Neural progenitor cell (in vitro differentiated cells): ENCODE data around the gene FOLR3. TPM values are rescaled to one million over a fixed set of nuclear protein-coding genes. Genes with fewer than 3 reads are reported as not detected.
"Not testable (repeated sequence)": the region's sequence is repeated elsewhere in the genome, so short reads cannot be mapped to it uniquely, and the experiment has no call there.

Source experiments
- DNase-seq: peaks from one replicate; pipeline ENCODE4 v3.0.0-alpha.2; 2016; ENCODE audit warnings: low spot score
- H2AFZ ChIP-seq: fragments of 200-600 bp; sonication (generic); replicated peaks from 2 replicates; pipeline ENCODE4 v1.6.1; 2016; ENCODE audit warnings: antibody characterized with exemption
- H3F3A ChIP-seq: fragments of 200-600 bp; sonication (generic); 2 replicates; pipeline ENCODE4 v1.6.1; 2016; ENCODE audit warnings: antibody characterized with exemption, low read depth
- H3K27ac ChIP-seq: fragments of 200-600 bp; sonication (generic); 2 replicates; pipeline ENCODE4 v1.5.1; 2016; ENCODE audit warnings: mild to moderate bottlenecking
- H3K27me3 ChIP-seq: fragments of 200-600 bp; sonication (generic); 2 replicates; pipeline ENCODE4 v1.6.1; 2016; ENCODE audit warnings: mild to moderate bottlenecking, moderate library complexity
- H3K36me3 ChIP-seq: fragments of 200-600 bp; sonication (generic); 2 replicates; pipeline ENCODE4 v1.5.1; 2016
- H3K4me1 ChIP-seq: fragments of 200-600 bp; sonication (generic); 2 replicates; pipeline ENCODE4 v1.6.1; 2016; ENCODE audit warnings: mixed run types
- H3K4me2 ChIP-seq: fragments of 200-600 bp; sonication (generic); 2 replicates; pipeline ENCODE4 v1.6.1; 2016
- H3K4me3 ChIP-seq: fragments of 200-600 bp; sonication (generic); 2 replicates; pipeline ENCODE4 v1.5.1; 2016
- H3K79me2 ChIP-seq: fragments of 200-600 bp; sonication (generic); 2 replicates; pipeline ENCODE4 v1.6.1; 2016; ENCODE audit warnings: low read depth
- H3K9ac ChIP-seq: fragments of 200-600 bp; sonication (generic); 2 replicates; pipeline ENCODE4 v1.6.1; 2016
- H3K9me3 ChIP-seq: fragments of 200-600 bp; sonication (generic); 2 replicates; pipeline ENCODE4 v1.5.1; 2016; ENCODE audit warnings: low read depth
- H4K20me1 ChIP-seq: fragments of 200-600 bp; sonication (generic); 2 replicates; pipeline ENCODE4 v1.6.1; 2016; ENCODE audit warnings: low read depth
- H3K27ac Mint-ChIP-seq: 3 replicates; pipeline ENCODE4 v1.8.0; 2021; ENCODE audit warnings: mixed read lengths
- H3K27me3 Mint-ChIP-seq: 2 replicates; pipeline ENCODE4 v1.8.0; 2022; ENCODE audit warnings: low read depth, mild to moderate bottlenecking, inconsistent platforms, moderate library complexity, mixed read lengths; ENCODE audit not compliant: insufficient read depth
- H3K36me3 Mint-ChIP-seq: 3 replicates; pipeline ENCODE4 v1.8.0; 2021; ENCODE audit warnings: mixed read lengths
- H3K4me1 Mint-ChIP-seq: 3 replicates; pipeline ENCODE4 v1.8.0; 2021; ENCODE audit warnings: mixed read lengths
- H3K4me3 Mint-ChIP-seq: 3 replicates; pipeline ENCODE4 v1.8.0; 2021; ENCODE audit warnings: mild to moderate bottlenecking, moderate library complexity, mixed read lengths
- H3K9me3 Mint-ChIP-seq: 3 replicates; pipeline ENCODE4 v1.8.0; 2020; ENCODE audit warnings: mixed read lengths
- EZH2 ChIP-seq: fragments of 200-600 bp; sonication (generic); IDR thresholded peaks from 2 replicates; pipeline ENCODE4 v1.6.1; 2017; ENCODE audit warnings: antibody characterized with exemption, mild to moderate bottlenecking, moderate library complexity
- EZH2phosphoT487 ChIP-seq: fragments of 200-600 bp; sonication (generic); IDR thresholded peaks from 2 replicates; pipeline ENCODE4 v1.6.1; 2017; ENCODE audit warnings: antibody characterized with exemption
- total RNA-seq: library from RNA; depleted of rRNA; stranded (reverse); fragments of >200 nt; gene quantifications from 2 replicates; pipeline ENCODE4 v1.2.3, GENCODE V29; 2015; ENCODE audit warnings: low replicate concordance
- TF ChIP-seq, protein P1 (sequence below): fragments of 200-600 bp; sonication (generic); IDR thresholded peaks from 2 replicates; pipeline ENCODE4 v1.5.1; 2017; ENCODE audit warnings: antibody characterized with exemption, mild to moderate bottlenecking

FOLR3 gene
- total RNA-seq, 1 donor from 2014 or later: not detected

DNA sequence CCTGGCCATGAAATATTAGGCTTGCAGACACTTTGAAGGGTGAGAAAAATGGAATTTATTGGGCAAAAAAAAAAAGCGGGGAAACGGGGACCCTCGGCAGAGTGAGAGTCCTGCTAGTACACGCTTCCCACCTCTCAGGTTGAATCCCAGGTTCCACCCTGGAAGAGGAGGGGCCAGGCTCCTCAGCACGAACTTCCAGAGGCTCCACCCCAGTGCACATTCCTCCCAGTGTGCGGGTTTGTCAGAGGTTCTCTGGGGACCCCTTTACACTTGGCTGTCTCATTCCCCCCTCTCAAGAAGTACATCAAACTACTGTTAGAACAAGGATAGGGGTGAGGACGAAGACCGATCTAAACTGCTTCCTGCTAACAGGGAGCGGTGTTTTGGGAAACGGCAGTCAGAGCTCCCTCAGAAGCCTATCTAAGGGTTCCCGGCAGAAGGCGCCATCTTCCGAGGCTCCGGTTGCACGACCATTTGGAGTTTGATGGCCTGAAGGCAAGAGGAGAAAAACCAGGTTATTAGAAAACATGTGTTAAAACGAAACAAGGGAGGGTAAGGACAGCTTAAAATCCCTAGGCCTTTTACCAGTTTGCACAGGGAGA, 27.5 kb downstream of the FOLR3 start:
- Histone ChIP-seq H2AFZ (no peak overlapping the region), H3K36me3 (no peaks in the 10 kb centered on the region), H3K4me3 (no peak overlapping the region), H3K79me2 (no peaks in the 10 kb centered on the region), H4K20me1 (no peaks in the 10 kb centered on the region), H3K27ac (no peak overlapping the region), H3K27me3 (no peaks in the 10 kb centered on the region), H3K4me1 (no peaks in the 10 kb centered on the region), H3K9ac (no peak overlapping the region), H3K9me3 (no peaks in the 10 kb centered on the region), H3K4me2 (no peak overlapping the region), H3F3A (no peaks in the 10 kb centered on the region)
- Mint-ChIP-seq H3K27me3 (peaks cover 3% of the 10 kb centered on the region), H3K4me1 (no peaks in the 10 kb centered on the region), H3K27ac (no peak overlapping the region), H3K9me3 (peaks cover 2% of the 10 kb centered on the region), H3K4me3 (no peak overlapping the region), H3K36me3 (no peaks in the 10 kb centered on the region)
- TF ChIP-seq EZH2: no peak
- TF ChIP-seq, protein P1, sequence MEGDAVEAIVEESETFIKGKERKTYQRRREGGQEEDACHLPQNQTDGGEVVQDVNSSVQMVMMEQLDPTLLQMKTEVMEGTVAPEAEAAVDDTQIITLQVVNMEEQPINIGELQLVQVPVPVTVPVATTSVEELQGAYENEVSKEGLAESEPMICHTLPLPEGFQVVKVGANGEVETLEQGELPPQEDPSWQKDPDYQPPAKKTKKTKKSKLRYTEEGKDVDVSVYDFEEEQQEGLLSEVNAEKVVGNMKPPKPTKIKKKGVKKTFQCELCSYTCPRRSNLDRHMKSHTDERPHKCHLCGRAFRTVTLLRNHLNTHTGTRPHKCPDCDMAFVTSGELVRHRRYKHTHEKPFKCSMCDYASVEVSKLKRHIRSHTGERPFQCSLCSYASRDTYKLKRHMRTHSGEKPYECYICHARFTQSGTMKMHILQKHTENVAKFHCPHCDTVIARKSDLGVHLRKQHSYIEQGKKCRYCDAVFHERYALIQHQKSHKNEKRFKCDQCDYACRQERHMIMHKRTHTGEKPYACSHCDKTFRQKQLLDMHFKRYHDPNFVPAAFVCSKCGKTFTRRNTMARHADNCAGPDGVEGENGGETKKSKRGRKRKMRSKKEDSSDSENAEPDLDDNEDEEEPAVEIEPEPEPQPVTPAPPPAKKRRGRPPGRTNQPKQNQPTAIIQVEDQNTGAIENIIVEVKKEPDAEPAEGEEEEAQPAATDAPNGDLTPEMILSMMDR: no peak
- TF ChIP-seq EZH2phosphoT487: no peak
- DNase-seq: no peak

- not testable (repeated sequence) for H3K36me3 ChIP-seq, H4K20me1 ChIP-seq, H3K27me3 Mint-ChIP-seq, H3K27me3 ChIP-seq, H3K4me3 Mint-ChIP-seq, H3K4me1 Mint-ChIP-seq, H3K27ac ChIP-seq, H3K36me3 Mint-ChIP-seq, H2AFZ ChIP-seq, DNase-seq, H3K4me2 ChIP-seq, H3K9ac ChIP-seq, H3K79me2 ChIP-seq, H3K27ac Mint-ChIP-seq, H3K4me1 ChIP-seq, H3K9me3 ChIP-seq, H3K4me3 ChIP-seq, H3K9me3 Mint-ChIP-seq, H3F3A ChIP-seq
Observed at GRCh38 chr11:72164187-72164586, 28.7 kb downstream of the FOLR3 start.

- not testable (repeated sequence) for H3K4me3 ChIP-seq, H3K4me3 Mint-ChIP-seq, DNase-seq, H3K9ac ChIP-seq, H3K4me1 ChIP-seq, H3K27me3 ChIP-seq, H3K36me3 Mint-ChIP-seq, H3K9me3 Mint-ChIP-seq, H3K79me2 ChIP-seq, H4K20me1 ChIP-seq, H3K4me2 ChIP-seq, H3K36me3 ChIP-seq, H3F3A ChIP-seq, H2AFZ ChIP-seq, H3K27me3 Mint-ChIP-seq, H3K9me3 ChIP-seq, H3K27ac Mint-ChIP-seq, H3K4me1 Mint-ChIP-seq, H3K27ac ChIP-seq
Observed at GRCh38 chr11:72169046-72169555, 33.6 kb downstream of the FOLR3 start.

DNA sequence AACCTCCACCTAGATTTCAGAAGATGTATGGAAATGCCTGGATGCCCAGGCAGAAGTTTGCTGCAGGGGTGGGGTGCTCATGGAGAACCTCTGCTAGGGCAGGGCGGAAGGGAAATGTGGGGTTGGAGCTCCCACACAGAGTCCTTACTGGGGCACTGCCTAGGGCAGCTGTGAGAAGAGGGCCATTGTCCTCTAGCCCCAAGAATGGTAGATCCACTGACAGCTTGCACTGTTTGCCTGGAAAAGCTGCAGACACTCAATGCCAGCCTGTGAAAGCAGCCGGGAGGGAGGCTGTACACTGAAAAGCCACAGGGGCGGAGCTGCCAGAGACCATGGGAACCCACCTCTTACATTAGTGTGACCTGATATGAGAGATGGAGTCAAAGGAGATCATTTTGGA, 34.2 kb downstream of the FOLR3 start:
- not testable (repeated sequence) for H3K27ac ChIP-seq, H3K9ac ChIP-seq, H3K9me3 Mint-ChIP-seq, H3K27ac Mint-ChIP-seq, H2AFZ ChIP-seq, H3K4me1 Mint-ChIP-seq, H3K4me1 ChIP-seq, H3K36me3 ChIP-seq, H3K9me3 ChIP-seq, H3K4me2 ChIP-seq, H3K79me2 ChIP-seq, H3K4me3 ChIP-seq, H3K4me3 Mint-ChIP-seq, H3K27me3 Mint-ChIP-seq, H3K36me3 Mint-ChIP-seq, DNase-seq, H4K20me1 ChIP-seq, H3F3A ChIP-seq, H3K27me3 ChIP-seq

DNA sequence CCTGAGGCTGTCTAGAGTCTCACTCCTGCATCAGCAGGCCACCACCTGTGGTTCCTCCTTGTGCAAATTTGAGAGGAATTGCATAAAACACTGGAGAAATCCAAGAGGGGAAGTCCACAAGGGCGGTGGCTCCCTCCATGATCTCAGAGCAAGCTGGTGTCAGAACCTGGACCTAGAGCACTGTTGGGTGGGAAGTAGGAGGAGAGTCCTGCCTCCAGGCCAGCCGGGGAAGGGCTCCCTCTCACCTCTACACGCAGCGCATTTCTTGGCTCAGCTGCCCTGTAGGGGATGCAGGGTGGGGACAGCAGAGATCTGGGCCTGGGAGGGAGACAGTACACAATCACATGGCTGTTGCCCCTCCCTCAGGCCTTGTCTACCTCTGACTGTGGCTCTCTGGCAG, 36.5 kb downstream of the FOLR3 start:
- not testable (repeated sequence) for H3K27me3 ChIP-seq, DNase-seq, H2AFZ ChIP-seq, H3K27ac ChIP-seq, H3K4me3 ChIP-seq, H3K36me3 ChIP-seq, H3K9me3 ChIP-seq, H3K27ac Mint-ChIP-seq, H3K79me2 ChIP-seq, H3K4me1 Mint-ChIP-seq, H3K9me3 Mint-ChIP-seq, H3K27me3 Mint-ChIP-seq, H3K4me1 ChIP-seq, H3K36me3 Mint-ChIP-seq, H3K4me2 ChIP-seq, H4K20me1 ChIP-seq, H3K4me3 Mint-ChIP-seq, H3F3A ChIP-seq, H3K9ac ChIP-seq
